Measurements from ENCODE around the gene WNT9A.

Gene WNT9A

DNA sequence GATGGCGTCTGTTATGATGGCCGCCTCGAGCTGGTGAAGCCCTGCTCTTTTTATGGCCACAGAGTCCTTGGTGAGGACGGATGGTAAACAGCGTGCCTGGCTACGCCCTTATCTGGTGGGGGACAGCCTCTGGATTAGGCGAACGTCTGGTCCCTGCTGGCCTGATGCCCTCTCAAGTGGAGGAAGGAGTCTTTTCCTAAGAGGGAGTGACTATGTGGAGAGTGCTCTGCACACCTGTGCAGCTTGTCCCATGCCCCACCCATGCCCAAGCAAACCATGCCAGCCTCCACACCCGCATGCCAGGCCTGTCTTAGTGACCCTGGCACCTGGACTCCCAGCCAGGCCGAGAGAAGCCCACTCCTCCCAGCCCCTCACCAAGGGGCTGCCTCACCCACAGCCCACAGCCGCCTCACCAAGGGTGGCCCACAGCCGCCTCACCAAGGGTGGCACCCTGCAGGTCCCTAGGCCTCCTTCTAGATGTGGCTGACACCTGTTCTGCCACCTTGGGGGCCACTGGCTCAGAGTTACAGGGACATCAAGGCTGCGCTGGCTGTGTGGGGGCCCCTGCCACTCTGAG lies 40.2 kb downstream of the WNT9A start:
- DNase-seq, result no peak

DNA sequence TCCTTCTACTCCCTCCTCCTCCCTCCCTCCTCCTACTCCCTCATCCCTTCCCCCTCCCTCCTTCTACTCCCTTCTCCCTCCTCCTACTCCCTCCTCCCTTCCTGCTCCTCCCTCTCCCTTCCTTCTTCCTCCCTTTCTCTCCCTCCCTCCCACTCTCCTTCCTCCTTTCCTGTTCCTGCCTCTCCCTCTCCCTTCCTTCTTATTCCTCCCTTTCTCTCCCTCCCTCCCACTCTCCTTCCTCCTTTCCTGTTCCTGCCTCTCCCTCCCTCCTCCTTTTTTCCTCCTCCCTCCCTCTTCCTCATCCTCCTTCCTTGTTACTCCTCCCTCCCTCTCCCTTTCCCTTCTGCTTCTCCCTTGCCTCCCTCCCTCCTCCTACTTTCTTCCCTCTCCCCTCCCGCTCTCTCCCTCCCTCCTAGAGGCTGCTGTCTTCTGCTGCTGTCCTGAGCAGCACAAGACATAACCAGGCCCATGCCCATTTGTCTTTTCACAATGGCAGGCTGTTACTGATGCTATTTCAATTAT lies 41.1 kb downstream of the WNT9A start:
- no peak for DNase-seq

GRCh38 chr1:227905573-227906487 lies 41.9 kb downstream of the WNT9A start:
- DNase-seq, result no peak

DNA sequence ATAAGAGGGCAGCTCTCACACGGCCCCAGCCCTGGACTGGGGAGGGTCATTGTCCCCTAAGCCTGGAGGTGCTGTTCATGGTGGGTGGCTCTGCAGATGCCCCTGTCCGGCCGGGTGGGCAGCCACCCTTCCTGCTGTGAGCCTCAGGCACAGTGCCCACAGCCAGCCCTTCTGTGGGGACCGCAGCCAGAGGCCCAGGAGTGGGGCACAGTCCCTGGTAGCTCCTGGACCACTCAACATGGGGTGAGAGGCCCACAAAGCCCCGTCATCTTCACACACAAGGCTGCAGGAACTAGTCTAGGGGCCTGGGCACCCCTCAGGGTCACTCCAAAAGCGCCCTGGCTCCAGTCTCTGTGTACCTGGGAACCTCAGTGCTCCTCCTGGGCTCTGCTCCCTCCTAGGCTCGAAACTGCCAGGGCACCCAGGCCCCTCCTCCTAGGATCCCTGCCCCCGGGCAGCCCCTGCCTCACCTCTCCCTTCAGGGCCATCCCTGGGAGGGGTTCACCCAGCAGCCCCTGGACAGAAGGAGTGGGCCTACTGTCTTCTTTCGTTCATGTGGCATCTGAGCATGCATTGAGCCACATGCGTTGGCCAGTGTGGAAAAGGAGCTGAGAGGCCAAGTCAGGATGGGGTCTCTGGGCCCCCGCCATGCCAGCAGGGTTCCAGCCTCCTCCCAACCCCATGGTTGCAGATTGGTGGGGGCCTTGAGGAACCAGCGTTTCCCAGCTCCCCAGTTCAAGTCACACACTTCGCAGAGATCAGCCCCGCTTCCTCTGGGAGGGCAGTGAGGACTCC lies 43.0 kb downstream of the WNT9A start:
- DNase-seq, result no peak

DNA sequence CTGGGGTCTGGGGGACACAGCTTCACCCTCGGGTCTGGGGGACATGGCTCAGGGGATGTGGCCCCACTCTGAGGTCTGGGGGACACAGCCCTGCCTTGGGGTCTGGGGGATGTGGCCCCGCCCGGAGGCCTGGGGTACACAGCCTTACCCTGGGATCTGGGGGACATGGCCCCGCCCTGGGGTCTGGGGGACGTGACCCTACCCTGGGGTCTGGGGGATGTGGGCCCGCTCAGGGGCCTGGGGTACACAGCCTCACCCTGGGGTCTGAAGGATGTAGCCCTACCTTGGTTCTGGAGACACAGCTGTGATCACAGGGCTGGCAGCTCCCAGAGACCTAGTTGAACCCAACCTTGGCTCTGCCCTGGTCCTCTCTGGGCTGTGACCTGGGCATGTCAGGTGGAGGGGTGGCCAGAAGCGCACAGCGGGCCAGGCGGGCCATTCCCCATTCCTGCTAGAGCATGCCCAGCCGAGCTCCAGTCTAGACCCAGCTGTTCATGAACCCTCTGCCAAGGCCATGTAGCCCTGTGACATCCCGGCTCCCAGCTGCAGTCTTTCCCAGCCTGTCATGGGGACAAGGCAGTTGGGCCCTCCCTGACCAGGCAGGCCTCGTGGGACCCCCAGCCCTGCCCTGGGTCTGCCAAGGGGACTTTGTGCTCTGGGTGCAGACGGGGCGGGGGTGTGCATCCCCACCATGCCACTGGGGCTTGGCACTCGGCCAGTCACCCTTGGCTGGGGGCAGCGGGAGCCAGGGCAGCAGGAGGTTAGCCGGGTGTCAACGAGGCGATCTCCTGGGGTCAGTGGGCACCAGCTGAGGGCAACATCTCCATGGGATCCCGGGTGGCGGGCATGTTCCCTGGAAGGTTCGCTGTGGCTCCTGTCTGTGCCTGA lies 43.9 kb downstream of the WNT9A start:
- DNase-seq, result no peak

- no peak for DNase-seq
These were observed 44.6 kb downstream of the WNT9A start for GRCh38 chr1:227903061-227903521.

- DNase-seq, result no peak
These were observed 45.1 kb downstream of the WNT9A start for GRCh38 chr1:227902641-227902990.

DNA sequence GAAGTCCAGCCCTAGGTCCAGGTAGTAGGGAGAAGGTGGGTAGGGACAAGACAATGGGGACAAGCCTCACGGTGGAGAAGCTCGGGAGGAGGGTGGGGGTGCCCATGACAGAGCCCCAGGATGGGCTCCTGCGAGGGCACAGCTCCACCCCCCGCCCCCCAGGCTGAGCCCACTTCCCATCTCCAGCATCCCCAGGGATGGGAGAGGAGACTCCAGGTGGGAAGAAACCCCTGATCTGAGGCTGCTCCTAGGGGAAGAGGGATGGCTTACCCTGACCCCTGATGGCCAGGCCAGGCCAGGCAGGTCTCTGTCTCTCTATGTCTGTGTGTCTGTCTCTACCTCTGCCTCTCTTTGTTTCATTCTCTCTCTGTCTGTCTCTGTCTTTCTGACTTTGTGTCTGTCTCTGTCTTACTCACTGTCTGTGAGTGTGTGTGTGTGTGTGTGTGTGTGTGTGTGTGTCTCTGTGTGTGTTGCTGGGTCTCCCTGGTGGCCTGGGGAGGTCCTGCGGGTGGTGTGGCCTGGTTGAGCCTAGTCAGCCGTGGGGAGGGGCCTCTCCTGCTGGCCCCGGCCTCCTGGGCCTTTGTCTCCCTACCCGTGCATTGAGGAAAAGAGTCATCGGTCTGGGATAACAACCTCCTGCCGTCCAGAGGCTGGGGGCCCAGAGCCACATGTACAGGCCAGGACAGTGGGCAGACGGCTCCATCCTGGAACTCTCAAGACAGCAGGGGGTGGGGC lies 45.7 kb downstream of the WNT9A start:
- DNase-seq, result peak; percentile 22

DNA sequence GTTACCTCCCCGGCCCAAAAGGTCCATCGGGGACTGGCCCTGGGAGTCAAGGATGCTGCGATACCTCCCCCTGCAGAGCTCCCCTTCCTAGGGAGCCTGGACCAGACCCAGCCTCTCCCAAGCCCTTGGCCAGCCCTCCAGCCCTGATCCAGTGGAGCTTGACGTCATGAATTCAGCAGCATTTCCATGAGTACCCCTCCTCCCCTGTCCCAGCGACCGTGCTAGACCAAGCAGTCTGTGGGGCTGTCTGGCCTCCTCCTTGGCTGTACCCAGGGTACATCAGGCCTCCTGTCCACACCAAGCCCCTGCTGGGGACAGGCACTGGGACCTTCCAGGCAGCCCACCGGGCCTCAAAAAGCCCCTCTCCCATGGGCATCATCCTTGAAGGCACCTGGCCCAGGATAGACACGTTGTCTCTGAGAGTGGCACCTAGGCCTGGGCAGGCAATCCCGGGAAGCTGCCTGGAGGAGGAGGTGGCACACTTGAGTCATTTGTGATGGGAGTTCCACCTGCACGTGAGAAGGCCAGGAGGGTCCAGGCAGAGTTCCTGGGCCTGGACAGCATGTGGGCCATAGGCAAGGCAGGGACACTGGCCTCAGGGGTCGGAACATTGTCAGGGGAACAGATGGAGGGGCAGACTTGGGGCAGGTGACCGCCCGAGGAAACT lies 46.4 kb downstream of the WNT9A start:
- DNase-seq, result no peak

GRCh38 chr1:227900571-227901051 lies 47.1 kb downstream of the WNT9A start:
- no peak for DNase-seq

GRCh38 chr1:227899820-227900449 lies 47.8 kb downstream of the WNT9A start:
- DNase-seq, result no peak

DNA sequence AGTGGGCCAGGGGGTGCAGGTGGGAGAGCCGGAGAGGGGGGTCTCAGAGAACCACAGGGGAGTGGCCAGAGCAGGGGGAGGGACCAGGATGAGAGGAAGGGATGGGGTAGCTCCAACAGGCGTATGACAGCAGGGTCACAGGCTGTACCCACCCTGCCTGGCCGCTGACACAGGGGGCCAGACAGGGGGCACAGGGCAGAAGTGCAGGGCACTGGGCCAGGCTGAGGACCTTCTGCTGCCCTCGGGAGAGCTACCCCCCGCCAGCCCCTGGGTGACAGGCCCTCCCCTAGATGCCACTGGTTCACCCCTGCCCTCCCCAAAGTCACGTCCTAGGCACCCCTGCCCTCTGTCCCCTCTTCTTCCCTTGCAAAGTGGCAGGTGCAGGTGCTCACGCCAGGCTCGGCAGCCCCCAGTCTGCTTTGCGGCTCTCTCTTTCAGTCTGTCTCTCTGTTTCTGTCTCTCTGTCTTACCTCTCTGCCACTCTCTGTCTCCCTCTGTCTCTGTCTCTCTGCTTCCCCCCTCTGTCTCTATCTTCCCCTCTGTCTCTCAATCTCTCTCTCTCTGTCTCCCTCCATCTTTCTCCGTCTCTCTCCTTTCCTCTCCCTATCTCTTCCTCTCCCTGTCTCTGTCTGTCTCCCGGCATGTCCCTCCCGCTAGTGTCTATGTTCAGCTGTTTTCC lies 48.5 kb downstream of the WNT9A start:
- DNase-seq, result no peak

- no peak for DNase-seq
These were observed 49.1 kb downstream of the WNT9A start for GRCh38 chr1:227898502-227899140.

DNA sequence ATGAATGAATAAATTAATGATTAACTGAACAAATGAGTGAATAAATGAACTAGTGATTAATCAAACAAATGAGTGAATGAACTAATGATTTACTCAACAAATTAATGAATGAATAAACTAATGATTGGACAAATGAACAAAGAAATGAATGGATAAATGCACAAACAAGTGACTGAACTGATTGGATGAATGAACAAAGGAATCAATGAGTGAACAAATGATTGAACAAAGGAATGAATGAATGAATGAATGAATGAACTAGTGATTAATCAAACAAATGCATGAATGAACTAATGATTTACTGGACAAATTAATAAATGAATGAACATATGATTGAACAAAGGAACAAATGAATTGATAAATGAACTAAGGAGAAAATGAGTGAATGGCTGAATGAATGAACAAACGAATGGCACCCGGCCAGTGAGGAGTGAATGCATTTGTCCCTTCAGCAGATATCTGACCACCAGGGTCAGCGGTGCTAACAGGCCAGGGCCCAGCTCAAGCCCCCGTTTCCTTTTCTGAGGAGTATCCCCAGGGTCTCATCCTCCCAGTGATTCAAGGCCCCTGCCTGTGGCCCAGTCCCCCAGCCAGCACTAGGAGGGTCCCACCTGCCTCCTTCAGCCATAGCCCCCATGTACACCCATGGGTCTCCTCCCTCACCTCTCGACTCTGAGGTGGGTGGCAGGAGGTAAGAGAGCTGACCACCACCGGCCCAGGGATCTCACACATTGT lies 49.9 kb downstream of the WNT9A start:
- DNase-seq, result no peak

DNA sequence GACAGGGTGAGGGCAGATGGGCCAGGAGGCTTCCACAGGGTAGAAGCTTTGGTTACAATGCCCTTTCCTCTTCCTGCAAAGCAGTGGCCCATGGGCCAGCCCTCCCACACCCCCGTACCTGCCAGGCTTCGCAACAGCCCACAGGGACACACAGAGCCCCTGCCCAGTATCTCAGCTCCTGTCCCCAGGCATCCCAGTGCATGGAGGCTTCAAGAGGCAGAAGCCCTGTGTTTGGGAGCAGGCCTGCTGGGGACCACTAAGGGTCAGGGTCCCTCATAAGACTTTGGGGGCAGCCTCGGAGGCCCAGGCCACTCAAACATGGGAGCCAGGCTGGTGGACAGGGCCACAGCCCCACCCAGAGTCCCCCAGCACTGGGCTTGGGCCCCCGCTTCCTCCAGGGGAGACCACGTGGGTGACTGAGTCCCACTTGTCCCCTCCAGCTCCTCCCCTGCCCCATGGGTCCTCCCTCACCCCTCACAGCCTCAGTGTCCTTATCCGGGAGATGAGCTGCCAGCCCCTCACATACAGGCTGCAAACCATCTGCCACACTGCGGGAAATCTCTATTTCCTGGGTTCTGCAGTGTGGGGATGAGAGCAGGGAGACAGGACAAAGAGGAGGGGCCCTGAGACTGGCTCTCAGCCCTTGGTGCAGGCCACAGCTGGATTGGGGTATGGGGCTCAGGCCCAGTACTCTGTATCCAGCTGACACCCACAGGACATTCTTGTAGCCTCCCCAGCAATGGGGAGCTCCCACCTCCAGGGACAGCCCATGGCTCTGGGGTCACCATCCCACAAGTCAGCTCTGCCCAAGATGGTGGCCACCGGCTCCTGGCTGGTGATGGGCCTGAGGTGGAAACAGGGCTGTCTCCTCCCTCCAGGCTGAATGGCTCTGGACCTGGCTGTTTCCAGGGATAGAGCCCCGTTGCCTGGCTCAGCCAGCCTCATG lies 50.7 kb downstream of the WNT9A start:
- no peak for DNase-seq

DNA sequence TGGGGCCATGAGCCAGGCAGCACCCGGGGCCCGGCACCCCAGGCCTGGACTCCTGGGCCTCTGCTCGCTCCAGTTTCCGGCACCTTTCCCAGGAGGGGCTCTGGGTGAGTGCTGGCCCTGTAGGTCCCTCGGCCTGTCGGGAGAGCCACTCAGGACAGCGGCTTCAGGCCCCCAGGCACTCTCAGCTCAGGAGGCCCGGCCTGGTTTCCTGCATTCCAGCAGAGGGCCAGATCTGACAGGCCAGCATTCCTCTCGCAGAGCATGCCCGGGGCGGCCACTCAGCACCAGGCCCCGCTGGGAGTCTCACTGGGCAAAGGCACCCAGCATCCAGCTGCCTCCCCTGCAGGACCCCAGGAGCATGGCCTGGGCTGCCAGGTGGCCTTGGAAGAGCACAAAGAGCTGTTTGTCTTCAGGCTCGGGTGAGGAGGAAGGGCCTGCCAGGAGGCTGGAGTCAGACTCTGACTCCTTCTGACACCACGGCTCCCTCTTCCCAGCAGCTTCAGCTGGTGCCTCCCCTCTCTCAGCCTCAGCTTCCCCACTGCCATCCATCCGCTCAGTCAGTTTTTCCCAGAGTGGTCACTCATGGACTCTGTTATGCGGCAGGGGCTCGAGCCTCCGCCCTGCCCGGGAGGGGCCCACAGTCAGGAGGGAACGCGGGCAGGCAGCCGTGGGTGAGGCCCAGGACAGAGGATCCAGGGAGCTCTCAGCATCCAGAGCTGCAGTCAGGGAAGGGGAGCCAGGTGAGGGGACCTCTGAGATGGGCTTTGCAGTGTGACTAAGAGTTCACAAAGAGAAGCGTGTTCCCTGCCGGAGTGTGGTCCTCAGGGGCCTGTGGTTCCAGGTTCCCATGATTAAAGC lies 51.7 kb downstream of the WNT9A start:
- no peak for DNase-seq

Measured in DMS 273 treated with DMSO at 0.1 percent for 48 hours (cell line).